GM12873 (cell line): Measurements from ENCODE around the gene RNF123.
A peak's percentile ranks its signal among the peaks of the same experiment; 100 is the strongest.

Experiments
- TF ChIP-seq, protein P1 (sequence below): IDR thresholded peaks from 2 replicates; pipeline ENCODE4 v1.5.1; 2012; ENCODE audit warnings: low read depth, mild to moderate bottlenecking, moderate library complexity, low read length, control low read depth; ENCODE audit not compliant: insufficient read depth; ENCODE audit errors: missing control alignments

RNF123 gene

DNA sequence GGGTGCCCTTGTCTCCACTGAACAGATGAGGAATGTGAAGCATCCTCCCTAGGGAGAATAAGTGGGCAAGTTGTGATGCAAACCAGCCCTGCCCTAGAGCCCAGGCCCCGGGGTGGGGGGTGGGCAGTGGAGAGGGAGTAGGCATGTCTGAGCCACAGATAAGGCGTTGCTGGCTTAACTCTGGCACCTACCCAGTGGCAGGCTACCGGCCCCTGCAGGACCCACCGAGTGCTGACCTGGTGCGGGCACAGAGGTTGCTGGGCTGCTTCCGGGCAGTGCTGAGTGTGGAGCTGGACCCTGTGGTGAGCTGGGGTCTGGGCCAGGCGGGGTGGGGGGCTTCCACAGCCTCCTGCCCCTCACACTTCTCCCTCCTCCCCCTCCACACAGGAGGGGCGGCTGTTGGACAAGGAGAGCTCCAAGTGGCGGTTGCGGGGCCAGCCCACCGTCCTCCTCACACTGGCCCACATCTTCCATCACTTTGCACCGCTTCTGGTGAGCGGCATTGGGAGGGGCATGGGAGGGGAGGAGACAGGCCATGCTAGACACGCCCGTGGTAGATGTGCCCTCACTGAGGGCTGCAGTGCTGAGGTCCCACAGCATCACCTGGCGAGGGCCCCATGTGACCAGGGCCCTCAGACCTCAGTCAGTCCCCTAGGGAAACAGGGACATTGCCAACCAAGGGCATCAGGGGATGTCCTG, 10.1 kb downstream of the RNF123 start:
- TF ChIP-seq, protein P1, sequence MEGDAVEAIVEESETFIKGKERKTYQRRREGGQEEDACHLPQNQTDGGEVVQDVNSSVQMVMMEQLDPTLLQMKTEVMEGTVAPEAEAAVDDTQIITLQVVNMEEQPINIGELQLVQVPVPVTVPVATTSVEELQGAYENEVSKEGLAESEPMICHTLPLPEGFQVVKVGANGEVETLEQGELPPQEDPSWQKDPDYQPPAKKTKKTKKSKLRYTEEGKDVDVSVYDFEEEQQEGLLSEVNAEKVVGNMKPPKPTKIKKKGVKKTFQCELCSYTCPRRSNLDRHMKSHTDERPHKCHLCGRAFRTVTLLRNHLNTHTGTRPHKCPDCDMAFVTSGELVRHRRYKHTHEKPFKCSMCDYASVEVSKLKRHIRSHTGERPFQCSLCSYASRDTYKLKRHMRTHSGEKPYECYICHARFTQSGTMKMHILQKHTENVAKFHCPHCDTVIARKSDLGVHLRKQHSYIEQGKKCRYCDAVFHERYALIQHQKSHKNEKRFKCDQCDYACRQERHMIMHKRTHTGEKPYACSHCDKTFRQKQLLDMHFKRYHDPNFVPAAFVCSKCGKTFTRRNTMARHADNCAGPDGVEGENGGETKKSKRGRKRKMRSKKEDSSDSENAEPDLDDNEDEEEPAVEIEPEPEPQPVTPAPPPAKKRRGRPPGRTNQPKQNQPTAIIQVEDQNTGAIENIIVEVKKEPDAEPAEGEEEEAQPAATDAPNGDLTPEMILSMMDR: no peak

DNA sequence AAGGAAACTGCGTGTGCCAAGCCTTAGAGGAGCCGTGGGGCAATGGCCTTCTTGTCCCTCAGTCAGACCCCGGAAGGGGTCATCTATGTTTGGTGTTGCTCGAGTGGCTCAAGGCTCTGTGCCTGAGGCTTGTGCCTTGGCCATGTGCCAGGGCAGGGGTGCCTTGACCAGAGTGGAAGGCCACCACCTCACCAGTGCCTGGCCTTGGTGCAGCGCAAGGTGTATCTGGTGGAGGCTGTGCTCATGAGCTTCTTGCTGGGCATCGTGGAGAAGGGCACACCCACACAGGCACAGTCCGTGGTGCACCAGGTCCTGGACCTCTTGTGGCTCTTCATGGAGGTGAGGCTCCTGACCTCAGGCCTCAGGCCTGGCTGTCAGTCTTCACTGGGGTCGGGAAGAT, 10.7 kb downstream of the RNF123 start:
- TF ChIP-seq, protein P1: no peak

DNA sequence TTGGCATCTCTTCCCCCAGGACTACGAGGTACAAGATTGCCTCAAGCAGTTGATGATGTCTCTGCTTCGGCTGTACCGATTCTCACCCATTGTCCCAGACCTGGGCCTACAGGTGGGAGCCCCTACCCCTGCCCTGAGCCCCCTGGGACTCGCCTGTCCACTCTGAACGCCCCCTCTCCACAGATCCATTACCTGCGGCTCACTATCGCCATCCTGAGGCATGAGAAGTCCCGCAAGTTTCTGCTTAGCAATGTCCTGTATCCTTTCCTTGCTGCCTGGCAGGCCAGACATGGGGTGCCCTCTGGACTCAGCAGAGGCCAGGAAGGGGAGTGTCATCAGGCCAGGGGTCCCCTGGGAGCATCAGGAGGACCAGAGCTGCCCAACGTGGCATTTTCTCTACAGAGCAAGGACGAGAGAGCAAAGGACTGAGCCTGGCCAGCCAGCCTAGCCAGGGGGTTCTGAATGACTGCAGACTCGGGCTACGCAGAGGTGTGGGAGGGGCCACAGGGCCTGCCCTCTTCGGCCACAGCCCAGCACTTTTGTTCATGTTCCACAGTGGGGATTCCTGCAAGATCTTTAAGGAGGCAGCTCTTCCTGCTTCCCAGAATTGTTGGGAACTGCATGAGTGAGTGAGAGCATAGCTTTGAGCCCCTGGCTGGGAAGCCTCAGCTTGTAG, 11.2 kb downstream of the RNF123 start:
- TF ChIP-seq, protein P1: peak; percentile 28

DNA sequence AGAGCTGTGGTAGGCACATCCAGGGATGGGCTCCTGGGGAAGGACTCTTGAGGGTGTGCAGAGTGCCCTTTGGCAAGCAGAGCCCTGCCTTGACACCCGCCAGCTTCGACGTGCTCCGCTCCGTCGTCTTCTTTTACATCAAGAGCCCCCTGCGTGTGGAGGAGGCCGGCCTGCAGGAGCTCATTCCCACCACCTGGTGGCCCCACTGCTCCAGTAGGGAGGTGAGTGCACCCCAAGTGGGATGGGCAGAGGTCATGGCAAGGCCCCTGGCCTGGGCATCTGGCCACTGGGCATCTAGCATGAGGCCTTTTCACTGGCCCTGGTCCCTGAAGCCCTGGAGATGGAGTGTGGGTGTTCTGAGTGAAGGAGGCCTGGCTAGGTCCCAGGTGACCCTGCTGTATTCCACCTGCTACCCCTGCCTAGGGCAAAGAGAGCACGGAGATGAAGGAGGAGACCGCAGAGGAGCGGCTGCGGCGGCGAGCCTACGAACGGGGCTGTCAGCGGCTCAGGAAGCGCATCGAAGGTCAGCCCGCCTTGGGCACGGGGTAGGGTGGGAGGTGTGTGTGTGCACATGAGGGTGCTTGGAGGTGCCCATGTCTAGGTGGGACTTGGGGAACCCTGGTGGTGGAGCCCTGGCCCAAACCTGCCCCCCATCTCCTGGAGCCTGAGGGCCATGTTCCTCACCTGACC, 12.2 kb downstream of the RNF123 start:
- TF ChIP-seq, protein P1: peak; percentile 51

DNA sequence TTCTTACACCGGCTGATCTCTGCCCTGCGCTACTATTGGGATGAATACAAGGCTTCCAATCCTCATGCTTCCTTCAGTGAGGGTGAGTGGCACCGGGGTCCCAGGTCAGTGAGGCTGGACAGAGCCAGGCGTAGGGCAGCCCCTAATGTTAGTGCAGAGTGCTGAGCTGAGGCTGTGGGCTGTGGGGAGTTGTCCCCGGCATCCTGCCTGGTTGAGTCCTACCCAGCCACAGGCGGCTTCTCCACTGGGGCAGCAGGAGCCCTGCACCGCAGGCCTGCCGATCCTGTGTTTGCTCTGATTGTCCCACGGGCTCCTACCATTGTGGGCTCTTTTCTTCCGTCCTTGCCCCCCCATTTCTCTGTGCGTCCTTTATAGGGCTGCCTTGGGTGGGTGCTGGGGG, 13.3 kb downstream of the RNF123 start:
- TF ChIP-seq, protein P1: no peak

DNA sequence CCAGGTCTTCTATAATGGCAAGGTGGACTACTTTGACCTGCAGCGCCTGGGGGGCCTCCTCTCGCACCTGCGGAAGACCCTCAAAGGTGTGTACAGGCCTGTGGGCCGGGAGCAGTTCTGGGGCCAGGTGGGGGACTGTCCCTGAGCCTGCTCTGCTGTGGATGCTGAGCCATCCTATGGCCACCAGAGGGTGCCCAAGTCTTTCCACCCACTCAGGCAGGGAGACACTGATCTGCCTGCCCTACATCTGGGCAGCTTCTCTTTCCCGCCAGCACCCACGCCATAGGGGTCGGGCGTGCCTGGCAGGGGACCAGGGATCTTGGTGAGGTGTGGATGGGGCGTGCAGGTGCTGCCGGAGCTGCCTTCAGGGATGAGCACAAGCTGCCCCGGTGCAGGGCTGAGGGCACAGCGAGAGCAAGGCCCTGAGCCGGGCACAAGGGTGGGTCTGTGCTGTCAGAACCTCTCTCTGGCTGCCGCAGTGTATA, 14.1 kb downstream of the RNF123 start:
- TF ChIP-seq, protein P1: peak; percentile 94

DNA sequence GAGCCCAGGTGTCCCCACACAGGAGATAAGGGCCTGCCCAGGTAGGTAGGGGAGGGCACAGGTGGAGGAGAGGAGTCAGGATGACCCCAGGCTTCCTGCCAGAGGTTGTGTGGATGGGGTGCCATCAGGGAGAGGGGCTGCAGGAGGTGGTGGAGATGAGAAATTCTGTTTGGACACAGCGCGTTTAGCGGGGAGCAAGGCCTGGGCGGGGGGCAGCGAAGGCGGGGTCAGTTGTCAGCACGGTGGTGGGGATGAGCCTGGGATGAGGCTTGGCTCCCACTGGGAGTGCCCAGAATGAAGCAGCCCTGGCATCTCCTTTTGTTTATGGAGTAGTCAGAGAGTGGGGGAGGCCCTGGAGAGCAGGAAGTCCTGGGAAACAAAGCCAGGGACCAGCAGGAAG, 14.6 kb downstream of the RNF123 start:
- TF ChIP-seq, protein P1: no peak
